ENCODE measurements around the gene TMEM266.
A peak's percentile ranks its signal among the peaks of the same experiment; 100 is the strongest.
"Not testable (repeated sequence)": the region's sequence is repeated elsewhere in the genome, so short reads cannot be mapped to it uniquely, and the experiment has no call there.

TMEM266 gene, protein sequence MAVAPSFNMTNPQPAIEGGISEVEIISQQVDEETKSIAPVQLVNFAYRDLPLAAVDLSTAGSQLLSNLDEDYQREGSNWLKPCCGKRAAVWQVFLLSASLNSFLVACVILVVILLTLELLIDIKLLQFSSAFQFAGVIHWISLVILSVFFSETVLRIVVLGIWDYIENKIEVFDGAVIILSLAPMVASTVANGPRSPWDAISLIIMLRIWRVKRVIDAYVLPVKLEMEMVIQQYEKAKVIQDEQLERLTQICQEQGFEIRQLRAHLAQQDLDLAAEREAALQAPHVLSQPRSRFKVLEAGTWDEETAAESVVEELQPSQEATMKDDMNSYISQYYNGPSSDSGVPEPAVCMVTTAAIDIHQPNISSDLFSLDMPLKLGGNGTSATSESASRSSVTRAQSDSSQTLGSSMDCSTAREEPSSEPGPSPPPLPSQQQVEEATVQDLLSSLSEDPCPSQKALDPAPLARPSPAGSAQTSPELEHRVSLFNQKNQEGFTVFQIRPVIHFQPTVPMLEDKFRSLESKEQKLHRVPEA

DNA sequence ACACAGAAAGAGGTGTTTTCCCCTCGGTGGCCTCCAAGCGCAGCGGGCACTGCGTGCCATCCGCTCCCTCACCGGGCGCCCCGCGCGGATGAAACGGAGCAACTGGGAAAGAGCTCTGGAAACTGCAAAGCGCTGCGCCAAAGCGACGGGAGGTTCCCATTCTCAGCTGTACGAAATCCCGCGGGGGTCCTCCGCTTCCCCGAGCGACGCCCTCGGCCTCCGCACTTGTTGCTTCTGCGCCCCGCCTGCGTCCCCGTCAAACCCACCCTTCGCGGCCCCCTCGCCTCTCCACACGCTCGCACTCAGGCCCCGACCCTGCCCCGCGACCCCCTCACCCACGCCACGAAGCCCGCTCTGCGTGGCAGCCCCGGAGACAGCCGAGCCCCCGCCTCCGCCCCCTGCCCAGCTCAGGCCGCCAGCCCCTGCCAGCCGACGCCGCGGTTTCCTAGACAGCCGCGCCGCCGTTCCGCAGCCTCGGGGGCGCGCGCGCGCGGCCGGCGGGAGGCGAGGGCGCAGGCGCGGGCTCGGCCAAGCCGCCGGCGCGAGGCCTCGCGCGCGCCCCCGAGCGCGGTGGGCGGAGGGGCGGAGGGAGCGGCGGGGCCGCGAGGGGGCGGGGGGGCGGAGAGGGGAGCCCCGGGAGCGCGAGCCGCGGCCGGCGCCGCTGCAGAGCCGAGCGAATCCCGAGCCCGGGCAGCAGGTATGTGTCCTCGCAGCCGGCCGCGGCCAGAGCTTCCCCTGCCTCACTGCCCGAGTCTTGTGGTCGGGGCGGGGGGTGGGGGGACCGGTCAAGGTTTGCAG is at the start of gene TMEM266:
TMEM266 (plus strand) TSS at position 666 of the 798 bp plus-strand sequence. CDS start 74,279 bp downstream, outside the sequence.
- DNase-seq (ENCODE audit: low spot score): peak; percentile 48

DNA sequence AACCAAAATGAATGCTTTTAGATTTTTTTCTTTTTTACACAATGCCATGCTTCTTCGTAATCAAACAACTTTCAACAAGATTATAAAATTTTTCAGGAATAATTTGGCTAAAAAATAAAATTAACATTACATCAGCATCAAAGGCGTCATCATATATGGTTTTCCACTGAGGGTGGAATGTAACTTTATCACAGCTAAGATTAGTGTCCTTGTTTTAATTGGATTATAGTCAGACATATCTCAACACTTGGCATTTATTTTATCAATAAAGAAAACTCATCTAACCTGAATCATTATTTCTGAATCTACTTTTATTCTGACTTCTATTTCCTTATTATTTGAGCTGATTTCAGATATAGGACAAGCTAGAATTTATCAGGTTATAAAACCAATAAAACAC is 49.2 kb upstream of the TMEM266 start:
- DNase-seq (ENCODE audit: low spot score): no peak

DNA sequence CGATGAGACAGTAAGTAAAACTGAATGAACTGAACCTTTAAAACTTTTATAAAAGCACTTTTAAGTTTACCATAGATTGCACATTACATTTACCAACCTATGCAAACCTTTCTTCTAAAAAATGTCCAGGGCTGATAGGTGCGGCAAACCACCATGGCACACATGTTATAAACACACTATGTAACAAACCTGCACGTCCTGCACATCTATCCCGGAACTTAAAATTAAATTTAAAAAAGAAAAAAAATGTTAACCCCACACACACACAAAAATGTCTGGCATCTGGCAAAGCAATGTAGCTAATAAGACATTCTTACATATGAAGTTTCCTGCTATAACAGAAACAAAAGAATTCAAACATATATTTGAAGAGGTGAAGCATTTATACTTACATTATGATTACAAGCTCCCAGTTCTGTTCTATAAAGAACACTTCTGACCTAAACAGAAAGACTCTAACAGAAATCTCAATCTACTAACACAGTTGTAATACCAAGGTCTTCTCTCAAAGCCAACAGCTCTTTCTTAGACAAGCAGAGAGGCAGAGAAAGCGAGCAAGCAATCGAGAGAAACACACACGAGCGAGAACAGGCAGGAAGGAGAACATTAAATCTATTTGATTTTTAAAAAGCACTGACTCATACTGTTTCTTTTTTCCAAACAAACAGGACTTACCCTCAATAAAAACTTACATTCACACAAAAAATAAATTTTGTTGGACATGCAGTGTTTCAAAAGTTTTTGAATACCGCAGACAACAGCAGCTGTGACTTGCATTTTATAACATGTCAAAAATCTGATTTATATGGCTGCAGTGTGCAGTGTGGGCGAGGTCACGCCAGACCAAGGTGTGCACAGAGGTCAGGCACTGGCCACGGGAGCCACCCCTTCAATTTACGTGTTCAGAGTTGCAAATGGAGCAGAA is 47.9 kb upstream of the TMEM266 start, which contains the start of gene NRG4:
NRG4 (minus strand) TSS at position 798 of the 925 bp plus-strand sequence. CDS start 1,194 bp downstream, outside the sequence.
- no peak for DNase-seq (ENCODE audit: low spot score)

DNA sequence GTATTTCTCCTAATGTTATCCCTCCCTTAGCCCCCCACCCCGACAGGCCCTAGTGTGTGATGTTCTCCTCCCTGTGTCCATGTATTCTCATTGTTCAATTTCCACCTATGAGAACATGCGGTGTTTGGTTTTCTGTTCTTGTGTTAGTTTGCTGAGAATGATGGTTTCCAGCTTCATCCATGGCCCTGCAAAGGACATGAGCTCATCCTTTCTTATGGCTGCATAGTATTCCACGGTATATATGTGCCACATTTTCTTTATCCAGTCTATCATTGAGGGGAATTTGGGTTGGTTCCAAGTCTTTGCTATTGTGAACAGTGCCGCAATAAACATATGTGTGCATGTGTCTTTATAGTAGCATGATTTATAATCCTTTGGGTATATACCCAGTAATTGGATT is 46.3 kb upstream of the TMEM266 start:
- DNase-seq (ENCODE audit: low spot score): not testable (repeated sequence)

DNA sequence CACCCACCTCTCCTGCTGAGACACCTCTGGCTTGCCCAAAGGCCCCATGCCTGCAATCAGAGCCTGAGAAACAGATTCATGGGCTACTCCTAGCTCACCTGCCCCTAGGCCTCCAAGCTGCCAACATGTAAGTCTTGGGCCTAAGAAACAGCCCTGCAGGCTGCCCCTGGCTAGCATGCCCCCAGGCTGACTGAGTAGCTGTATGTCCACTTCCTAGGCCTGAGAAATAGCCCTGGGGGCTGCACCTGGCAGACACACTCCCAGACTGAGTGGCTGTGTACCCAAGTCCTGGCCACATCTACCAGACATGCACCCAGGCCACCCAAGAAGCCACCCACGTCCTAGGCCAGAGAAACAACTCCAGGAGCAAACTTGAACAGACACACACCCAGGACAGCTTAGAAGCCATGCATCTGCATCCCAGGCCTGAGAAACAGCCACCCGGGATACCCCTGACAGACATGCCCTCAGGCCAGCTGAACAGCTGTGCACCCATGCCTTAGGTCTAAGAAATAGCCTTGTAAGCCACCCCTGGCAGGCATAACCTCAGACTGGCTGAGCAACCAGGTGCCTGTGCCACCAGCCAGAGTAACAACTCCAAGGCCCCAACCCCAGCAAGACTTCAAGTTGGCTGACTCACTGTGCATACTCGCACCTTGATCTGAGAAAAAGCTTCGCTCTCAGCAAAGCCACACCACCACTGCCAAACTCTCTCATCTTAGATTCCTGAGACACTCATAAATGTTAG is 35.6 kb upstream of the TMEM266 start:
- DNase-seq (ENCODE audit: low spot score): no peak

DNA sequence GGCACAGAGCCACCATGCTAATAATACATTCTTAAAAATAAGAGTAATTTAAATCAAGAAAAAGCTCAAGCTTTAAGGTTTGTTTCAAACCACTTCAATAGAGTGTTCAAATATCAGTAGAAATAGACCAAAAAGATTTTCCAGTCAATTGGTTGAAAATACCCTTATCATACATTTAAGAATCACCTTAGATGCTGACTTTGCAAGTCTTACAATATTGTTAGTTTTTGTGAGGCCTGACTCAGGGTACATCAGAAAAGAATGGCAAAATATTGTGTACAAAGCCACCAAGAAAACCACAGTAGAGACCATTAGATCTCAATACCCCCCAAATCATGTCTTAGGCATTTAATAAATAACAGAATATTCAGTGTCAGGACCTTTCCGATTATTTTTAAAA is 27.7 kb upstream of the TMEM266 start:
- no peak for DNase-seq (ENCODE audit: low spot score)

DNA sequence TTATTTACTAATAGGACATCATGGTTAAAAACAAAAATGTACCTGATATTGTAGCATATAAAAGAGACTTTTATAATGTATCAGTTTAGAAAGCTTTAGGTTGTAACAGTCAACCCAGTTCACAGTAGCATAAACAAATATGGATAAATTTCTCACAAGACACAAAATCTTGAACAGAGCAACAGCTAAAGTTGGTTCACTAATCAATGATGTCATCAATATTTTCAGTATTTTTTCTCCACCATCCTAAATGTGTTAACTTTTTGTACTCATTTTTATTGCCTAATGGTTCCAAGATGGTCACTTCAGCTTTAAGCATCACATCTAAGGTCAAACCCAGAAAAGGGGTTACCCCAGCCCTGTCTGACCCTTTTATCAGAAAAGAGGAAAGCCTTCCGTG is 26.3 kb upstream of the TMEM266 start:
- DNase-seq (ENCODE audit: low spot score): no peak

DNA sequence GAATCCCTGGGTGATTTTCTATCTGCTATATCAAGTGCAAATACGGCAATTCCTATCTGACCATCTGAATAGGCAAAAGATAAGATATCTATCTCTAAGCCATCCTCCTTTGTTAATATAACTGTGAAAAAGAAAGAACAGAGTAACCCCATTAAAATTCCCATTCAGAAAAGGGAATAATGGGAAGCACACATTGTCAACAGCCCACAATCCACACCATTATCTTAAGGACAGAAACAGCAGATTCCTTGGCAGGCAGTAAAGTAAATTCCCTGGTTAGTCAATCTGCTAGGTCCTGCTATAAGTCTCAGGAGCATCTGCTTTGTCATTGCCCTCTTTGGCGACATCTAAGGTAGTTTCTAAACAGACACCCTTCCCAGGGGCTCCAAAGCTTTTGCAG is 25.7 kb upstream of the TMEM266 start:
- no peak for DNase-seq (ENCODE audit: low spot score)

DNA sequence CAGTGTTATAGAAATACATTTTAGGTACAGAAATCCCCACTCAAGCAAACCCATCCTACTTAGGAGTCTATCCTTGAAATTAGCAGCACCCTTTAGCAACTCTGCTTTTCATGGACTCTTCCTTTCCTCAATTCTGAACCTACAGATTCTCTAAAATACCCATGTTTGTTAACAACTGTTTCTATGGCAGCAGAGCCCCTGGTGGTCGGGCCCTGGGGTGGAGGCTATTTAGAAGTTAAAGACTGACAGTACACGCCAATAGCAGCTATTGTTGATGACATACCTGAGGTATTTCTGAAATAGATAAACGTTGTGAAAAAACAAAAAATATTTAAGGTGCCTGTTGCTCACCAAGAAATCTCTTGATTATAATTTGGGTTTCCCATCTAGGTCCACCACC is 24.2 kb upstream of the TMEM266 start:
- no peak for DNase-seq (ENCODE audit: low spot score)

DNA sequence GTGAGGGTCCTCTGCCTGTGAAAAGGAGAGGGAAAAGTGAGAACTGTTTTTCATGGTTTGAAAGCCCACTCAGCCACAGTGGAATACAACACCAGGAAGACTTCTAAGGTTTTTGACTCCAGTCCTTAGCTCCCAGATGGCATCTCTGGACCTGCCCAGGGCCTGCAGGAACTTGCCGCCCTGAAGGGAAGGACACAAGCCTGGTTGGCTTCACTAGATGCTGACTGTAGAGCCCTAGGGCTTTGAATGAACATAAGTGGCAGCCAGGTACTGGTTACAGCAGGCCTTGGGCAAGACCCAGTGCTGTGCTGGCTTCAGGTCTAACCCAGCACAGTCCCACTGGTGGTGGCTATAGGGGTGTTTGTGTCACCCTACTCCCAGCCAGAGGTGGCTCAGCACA is 21.3 kb upstream of the TMEM266 start:
- no peak for DNase-seq (ENCODE audit: low spot score)

DNA sequence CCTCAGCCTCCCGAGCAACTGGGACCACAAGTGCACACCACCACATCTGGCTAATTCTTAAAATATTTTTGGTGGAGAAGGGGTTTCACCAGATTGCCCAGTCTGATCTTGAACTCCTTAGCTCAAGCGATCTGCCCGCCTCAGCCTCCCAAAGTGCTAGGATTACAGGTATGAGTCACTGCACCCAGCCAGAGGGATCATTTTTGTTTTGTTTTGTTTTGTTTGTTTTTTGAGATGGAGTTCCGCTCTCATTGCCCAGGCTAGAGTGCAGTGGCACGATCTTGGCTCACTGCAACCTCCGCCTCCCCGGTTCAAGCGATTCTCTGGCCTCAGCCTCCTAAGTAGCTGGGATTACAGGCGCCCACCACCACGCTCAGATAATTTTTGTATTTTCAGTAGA is 5.6 kb upstream of the TMEM266 start:
- DNase-seq (ENCODE audit: low spot score): not testable (repeated sequence)

DNA sequence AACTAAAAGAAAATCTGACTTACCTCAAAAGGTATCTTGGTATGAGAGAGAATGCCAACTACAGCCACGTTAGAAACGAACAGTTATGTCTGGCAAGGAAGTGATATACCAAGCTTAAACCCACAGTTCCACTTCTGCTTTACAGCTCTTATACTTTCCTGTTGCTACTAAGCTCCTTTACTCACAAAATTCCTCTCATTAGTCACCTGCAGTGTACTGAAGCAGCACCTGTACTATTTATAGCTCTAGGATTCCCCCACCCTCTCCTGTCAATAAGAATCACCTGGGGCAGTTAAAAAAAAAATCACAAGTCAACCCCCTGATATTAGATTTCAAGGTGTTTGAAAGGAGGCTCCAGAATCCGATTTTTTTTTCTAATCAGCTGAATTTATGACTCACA is 2.9 kb upstream of the TMEM266 start:
- DNase-seq (ENCODE audit: low spot score): no peak

DNA sequence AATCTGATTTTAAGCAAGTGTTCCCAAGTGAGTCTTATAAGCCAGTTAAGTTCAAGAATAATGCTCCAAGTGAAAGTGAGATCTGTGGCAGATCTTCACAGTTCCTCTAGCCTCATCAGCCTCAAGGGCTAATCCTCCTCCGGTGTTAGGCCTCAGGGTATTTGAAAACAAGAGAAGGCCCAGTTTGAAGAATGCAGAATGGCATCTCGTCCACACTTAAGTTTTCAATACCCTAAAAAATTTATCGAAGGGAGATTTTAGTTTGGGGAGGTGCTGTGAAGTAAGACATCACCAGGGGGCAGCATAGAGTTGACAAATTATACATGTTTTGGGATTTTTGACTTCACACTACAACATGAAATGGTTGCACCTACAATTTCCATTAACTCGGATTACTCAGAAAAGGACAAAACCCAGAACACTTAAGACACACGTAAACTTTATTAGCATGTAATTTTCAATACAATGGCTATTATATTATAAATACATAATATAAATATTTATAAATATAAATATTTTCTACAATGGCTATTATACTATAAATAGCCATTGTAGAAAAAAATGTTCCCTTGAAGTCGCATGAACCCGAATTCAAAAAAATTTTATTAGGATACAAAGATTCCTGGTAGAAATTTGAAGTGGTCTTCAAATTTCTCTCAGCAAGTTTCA is 2.3 kb upstream of the TMEM266 start:
- peak; percentile 49 for DNase-seq (ENCODE audit: low spot score)

DNA sequence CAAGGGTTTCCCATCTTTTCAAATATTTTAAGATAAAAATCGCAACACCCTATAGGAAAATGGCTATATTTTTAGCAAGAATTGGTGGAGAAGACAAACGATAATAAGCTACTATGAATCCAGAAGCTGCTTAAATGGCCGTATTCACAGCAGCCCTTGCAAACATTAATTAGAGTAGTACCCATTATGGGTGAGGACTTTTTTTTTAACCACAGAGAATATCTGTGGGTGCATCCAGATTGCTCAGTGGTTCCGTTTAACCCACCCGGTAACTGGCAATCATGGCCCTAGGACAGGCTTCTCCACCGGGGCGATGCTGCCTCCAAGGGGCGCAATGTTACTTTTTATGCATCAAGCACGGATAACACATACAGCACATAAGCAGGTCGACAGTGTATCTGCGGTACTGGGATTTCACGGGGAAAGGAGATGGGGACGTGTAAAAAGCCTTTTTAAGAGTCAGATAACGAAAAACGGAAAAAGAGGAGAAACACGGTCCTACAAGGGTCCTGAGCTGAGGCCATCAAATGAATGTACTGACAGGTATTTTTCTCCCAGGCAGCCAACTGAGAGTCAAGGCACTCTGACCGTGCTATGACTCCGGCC is 968 bp upstream of the TMEM266 start:
- DNase-seq (ENCODE audit: low spot score): peak; percentile 64

DNA sequence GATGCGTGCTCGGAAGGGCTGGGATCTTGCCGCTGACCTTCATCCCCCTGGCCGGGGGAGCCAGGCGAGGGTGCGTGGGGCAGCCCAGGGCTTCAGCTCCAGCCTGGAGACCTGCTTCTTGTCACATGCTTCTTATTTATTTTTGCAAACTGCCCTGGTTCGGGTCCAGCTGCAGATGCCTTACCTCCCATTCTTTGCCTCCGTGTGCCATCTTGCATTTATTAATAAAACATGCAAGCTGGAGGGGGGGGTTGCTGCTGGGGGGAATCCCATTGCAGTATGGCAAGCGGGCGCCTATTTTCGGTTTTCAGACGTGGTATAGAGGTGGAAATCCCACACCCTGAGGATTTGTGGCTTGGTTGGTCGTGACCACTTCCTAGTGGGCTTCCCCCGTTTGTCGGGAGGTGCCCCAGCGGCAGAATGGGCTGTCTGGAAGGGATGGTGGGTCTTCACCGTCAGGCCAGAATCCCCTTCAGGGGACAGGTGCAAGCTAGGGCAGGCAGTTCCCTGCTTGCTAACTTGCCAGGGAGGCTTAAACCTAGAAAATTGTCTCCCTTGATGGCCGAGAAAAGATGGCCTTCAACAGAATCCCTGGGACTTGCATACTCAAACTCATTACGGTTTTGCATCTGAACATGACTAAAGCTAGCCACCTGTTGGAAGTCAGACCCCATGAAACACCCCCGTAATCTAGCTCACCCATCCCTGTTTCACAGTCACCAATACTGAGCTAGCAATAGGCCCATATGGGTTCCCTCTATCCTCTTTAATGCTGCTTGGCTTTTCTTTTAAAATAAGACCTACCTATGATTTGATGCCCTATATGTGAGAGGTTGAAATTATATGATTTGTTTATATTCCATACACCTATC is 569 bp downstream of the TMEM266 start:
- DNase-seq (ENCODE audit: low spot score): no peak

DNA sequence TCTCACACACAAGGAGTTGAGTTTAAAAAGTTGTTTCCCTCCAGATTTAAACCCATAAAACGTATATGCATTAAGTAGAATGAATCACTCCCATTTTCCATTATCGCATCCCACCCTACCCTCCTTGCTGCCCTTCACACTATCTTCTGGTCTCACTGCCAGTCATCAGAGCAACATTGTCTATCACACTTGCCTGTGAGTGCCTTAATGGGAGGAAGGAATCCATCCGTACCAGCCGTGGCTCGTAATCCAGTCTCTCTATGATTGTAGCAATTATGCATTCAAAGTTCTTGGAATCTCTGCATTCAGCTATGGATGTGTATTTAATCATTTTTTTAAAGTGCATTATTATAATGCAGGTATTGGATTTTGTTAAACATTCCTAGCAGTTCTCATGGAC is 1.9 kb downstream of the TMEM266 start:
- DNase-seq (ENCODE audit: low spot score): no peak

DNA sequence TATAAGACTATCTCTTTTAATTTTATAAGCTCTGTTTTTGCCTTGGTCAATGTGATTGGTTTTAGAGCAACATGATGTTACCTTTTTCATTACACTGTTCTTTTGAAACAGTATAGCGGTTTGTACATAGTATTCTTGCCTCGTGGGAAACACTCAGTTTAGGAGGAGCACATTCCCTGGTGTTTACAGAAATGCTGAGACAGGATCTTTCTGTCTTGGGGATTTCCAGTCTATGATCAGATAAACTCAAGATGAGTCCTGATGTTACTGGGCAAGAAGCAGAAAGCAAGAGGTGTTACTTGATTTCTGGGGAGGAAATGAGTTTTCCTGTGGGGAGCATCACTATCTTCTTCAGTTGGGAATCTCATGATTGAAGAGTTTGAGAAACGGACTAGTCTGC is 2.5 kb downstream of the TMEM266 start:
- DNase-seq (ENCODE audit: low spot score): no peak

DNA sequence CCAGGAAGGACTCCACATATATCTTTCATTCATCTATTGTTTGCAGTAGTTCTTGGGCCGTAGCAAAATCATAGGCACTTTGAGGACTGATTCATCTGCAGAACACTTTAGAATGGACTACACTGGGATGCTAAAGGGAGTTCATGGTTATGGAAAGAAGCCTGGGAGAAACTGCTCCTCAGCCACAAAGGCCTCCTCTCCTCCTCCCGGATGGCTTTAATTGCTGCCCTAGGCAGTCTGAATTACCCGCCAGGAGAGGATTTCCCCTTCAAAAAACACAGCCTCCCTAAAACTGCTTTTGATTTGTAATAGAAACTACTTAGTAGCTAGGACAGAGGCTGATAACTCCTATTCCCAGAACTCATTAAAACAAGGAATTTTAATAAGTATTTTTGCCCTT is 4.6 kb downstream of the TMEM266 start:
- DNase-seq (ENCODE audit: low spot score): no peak

DNA sequence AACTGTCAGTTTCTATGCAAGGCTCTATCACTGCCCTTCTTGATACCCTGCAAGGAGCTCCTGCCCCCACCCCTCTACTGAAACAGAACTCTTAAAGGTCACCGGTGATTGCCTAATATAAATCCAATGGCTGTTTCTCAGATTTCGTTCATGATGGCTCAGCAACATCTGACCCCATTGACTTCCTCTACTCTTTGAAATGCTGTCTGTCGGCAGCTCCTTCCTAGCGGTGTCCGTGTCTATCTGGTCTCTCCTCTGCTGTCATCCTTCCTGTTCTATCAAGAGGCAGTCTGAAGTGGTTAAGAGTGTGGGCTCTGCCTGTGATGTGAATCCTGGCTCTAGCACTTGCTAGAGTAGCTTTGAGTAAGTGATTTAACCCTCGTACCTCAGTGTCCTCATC is 5.5 kb downstream of the TMEM266 start:
- DNase-seq (ENCODE audit: low spot score): peak; percentile 17

All from Ammon's horn (tissue), 1 donor.